ENCODE measurements around the gene SLC66A1.

The SLC66A1 gene

GRCh38 chr1:19344372-19344810 is 32.3 kb downstream of the SLC66A1 start:
- DNase-seq: peak; percentile 13

- no peak for DNase-seq
Observed at GRCh38 chr1:19344831-19345230, 32.7 kb downstream of the SLC66A1 start.

GRCh38 chr1:19345391-19345790 is 33.3 kb downstream of the SLC66A1 start:
- no peak for DNase-seq

GRCh38 chr1:19346026-19346425 is 33.9 kb downstream of the SLC66A1 start:
- DNase-seq: no peak

- DNase-seq: no peak
Observed at GRCh38 chr1:19347533-19348172, 35.5 kb downstream of the SLC66A1 start.

GRCh38 chr1:19348441-19349198 is 36.5 kb downstream of the SLC66A1 start:
- DNase-seq: no peak

GRCh38 chr1:19349999-19350398 is 37.9 kb downstream of the SLC66A1 start:
- DNase-seq: no peak

GRCh38 chr1:19350566-19350965 is 38.4 kb downstream of the SLC66A1 start:
- no peak for DNase-seq

- no peak for DNase-seq
Observed at GRCh38 chr1:19351873-19352272, 39.7 kb downstream of the SLC66A1 start.

GRCh38 chr1:19352839-19353238 is 40.7 kb downstream of the SLC66A1 start:
- no peak for DNase-seq

GRCh38 chr1:19353596-19353995 is 41.5 kb downstream of the SLC66A1 start:
- no peak for DNase-seq

GRCh38 chr1:19354531-19354981 is 42.4 kb downstream of the SLC66A1 start:
- no peak for DNase-seq

- no peak for DNase-seq
Observed at GRCh38 chr1:19356266-19356665, 44.1 kb downstream of the SLC66A1 start.

- DNase-seq: no peak
Observed at GRCh38 chr1:19357299-19357986, 45.3 kb downstream of the SLC66A1 start.

GRCh38 chr1:19358710-19359109 is 46.6 kb downstream of the SLC66A1 start:
- no peak for DNase-seq

GRCh38 chr1:19359357-19359756 is 47.2 kb downstream of the SLC66A1 start:
- no peak for DNase-seq

GRCh38 chr1:19360016-19360415 is 47.9 kb downstream of the SLC66A1 start:
- DNase-seq: no peak

GRCh38 chr1:19360432-19360831 is 48.3 kb downstream of the SLC66A1 start:
- DNase-seq: no peak

- DNase-seq: no peak
Observed at GRCh38 chr1:19360843-19361610, 48.9 kb downstream of the SLC66A1 start.

- DNase-seq: no peak
Observed at GRCh38 chr1:19361611-19362147, 49.6 kb downstream of the SLC66A1 start.

- no peak for DNase-seq
Observed at GRCh38 chr1:19363536-19364152, 51.5 kb downstream of the SLC66A1 start.

GRCh38 chr1:19365721-19366120 is 53.6 kb downstream of the SLC66A1 start:
- no peak for DNase-seq
